H9 (cell line): ENCODE measurements around the gene TECTA. TPM values are rescaled to one million over a fixed set of nuclear protein-coding genes. Genes with fewer than 3 reads are reported as not detected.

Experiments used
- DNase-seq: peaks from one replicate; pipeline ENCODE4 v3.0.0-alpha.2; 2017
- H2AFZ ChIP-seq: one replicate; pipeline ENCODE4 v1.6.1; 2013; ENCODE audit warnings: mild to moderate bottlenecking, low read length, control low read depth, moderate library complexity
- H2AK5ac ChIP-seq: 2 replicates; pipeline ENCODE4 v1.6.1; 2013; ENCODE audit warnings: low read length, control low read depth, mixed read lengths; ENCODE audit not compliant: insufficient read length
- H2BK120ac ChIP-seq: one replicate; pipeline ENCODE4 v1.6.1; 2013; ENCODE audit warnings: low read depth, mild to moderate bottlenecking, low read length, control low read depth, inconsistent platforms; ENCODE audit not compliant: poor library complexity, severe bottlenecking
- H2BK12ac ChIP-seq: 2 replicates; pipeline ENCODE4 v1.6.1; 2013; ENCODE audit warnings: low read length, control low read depth, mixed read lengths, low read depth; ENCODE audit not compliant: insufficient read length
- H2BK15ac ChIP-seq: 2 replicates; pipeline ENCODE4 v1.6.1; 2013; ENCODE audit warnings: low read depth, low read length, control low read depth
- H2BK20ac ChIP-seq: one replicate; pipeline ENCODE4 v1.6.1; 2013; ENCODE audit warnings: low read depth, mild to moderate bottlenecking, low read length, control low read depth, inconsistent platforms; ENCODE audit not compliant: poor library complexity, severe bottlenecking
- H2BK5ac ChIP-seq: 2 replicates; pipeline ENCODE4 v1.6.1; 2013; ENCODE audit warnings: low read length, control low read depth, mixed read lengths; ENCODE audit not compliant: insufficient read length
- H3K14ac ChIP-seq: 2 replicates; pipeline ENCODE4 v1.6.1; 2013; ENCODE audit warnings: low read length, control low read depth; ENCODE audit not compliant: insufficient read depth
- H3K18ac ChIP-seq: 2 replicates; pipeline ENCODE4 v1.6.1; 2013; ENCODE audit warnings: low read depth, mild to moderate bottlenecking, mixed read lengths, low read length, control low read depth; ENCODE audit not compliant: insufficient read length
- H3K23ac ChIP-seq: 2 replicates; pipeline ENCODE4 v1.6.1; 2013; ENCODE audit warnings: low read length, control low read depth, mixed read lengths, low read depth; ENCODE audit not compliant: insufficient read length
- H3K23me2 ChIP-seq: 2 replicates; pipeline ENCODE4 v1.6.1; 2013; ENCODE audit warnings: low read depth, mild to moderate bottlenecking, mixed read lengths, low read length, control low read depth; ENCODE audit not compliant: insufficient read length, poor library complexity, severe bottlenecking
- H3K27ac ChIP-seq: 2 replicates; pipeline ENCODE4 v1.5.1; 2013; ENCODE audit warnings: low read length, control low read depth, mixed read lengths, low read depth; ENCODE audit not compliant: insufficient read length
- H3K27me3 ChIP-seq: 2 replicates; pipeline ENCODE4 v1.6.1; 2013; ENCODE audit warnings: low read length, control low read depth, inconsistent platforms; ENCODE audit not compliant: insufficient read depth
- H3K4ac ChIP-seq: 2 replicates; pipeline ENCODE4 v1.6.1; 2013; ENCODE audit warnings: low read depth, mild to moderate bottlenecking, control low read depth, inconsistent platforms, low read length, moderate library complexity
- H3K4me1 ChIP-seq: 2 replicates; pipeline ENCODE4 v1.6.1; 2013; ENCODE audit warnings: low read length, control low read depth, inconsistent platforms; ENCODE audit not compliant: insufficient read depth
- H3K4me2 ChIP-seq: 2 replicates; pipeline ENCODE4 v1.6.1; 2013; ENCODE audit warnings: low read length, control low read depth, mixed read lengths; ENCODE audit not compliant: insufficient read length, insufficient read depth
- H3K56ac ChIP-seq: 2 replicates; pipeline ENCODE4 v1.6.1; 2013; ENCODE audit warnings: low read depth, mild to moderate bottlenecking, mixed read lengths, low read length, control low read depth; ENCODE audit not compliant: insufficient read length
- H3K79me1 ChIP-seq: 2 replicates; pipeline ENCODE4 v1.6.1; 2013; ENCODE audit warnings: low read depth, mild to moderate bottlenecking, moderate library complexity, low read length, control low read depth, inconsistent platforms; ENCODE audit not compliant: insufficient read depth, poor library complexity, severe bottlenecking
- H3K79me2 ChIP-seq: 2 replicates; pipeline ENCODE4 v1.6.1; 2013; ENCODE audit warnings: low read length, control low read depth, inconsistent platforms; ENCODE audit not compliant: insufficient read depth
- H3K9ac ChIP-seq: 2 replicates; pipeline ENCODE4 v1.6.1; 2013; ENCODE audit warnings: low read length, control low read depth, mixed read lengths; ENCODE audit not compliant: insufficient read length; ENCODE audit errors: extremely low read depth
- H3K9me3 ChIP-seq: one replicate; pipeline ENCODE4 v1.6.1; 2013; ENCODE audit warnings: low read depth, low read length, inconsistent platforms; ENCODE audit not compliant: control insufficient read depth
- H3T11ph ChIP-seq: one replicate; pipeline ENCODE4 v1.6.1; 2013; ENCODE audit warnings: mild to moderate bottlenecking, low read length, control low read depth, inconsistent platforms
- H4K20me1 ChIP-seq: one replicate; pipeline ENCODE4 v1.6.1; 2013; ENCODE audit not compliant: control insufficient read depth, insufficient read length, insufficient read depth
- H4K5ac ChIP-seq: 2 replicates; pipeline ENCODE4 v1.6.1; 2013; ENCODE audit warnings: low read depth, mild to moderate bottlenecking, mixed read lengths, low read length, control low read depth; ENCODE audit not compliant: insufficient read length
- H4K8ac ChIP-seq: replicated peaks from 2 replicates; pipeline ENCODE4 v1.6.1; 2013; ENCODE audit warnings: low read length, control low read depth, mixed read lengths, low read depth; ENCODE audit not compliant: insufficient read length
- H4K91ac ChIP-seq: 2 replicates; pipeline ENCODE4 v1.6.1; 2013; ENCODE audit warnings: low read depth, mild to moderate bottlenecking, moderate library complexity, mixed read lengths, low read length, control low read depth; ENCODE audit not compliant: insufficient read length
- H3K27ac Mint-ChIP-seq, 3 experiments: 2 replicates in 2 of 3; 3 replicates in 1 of 3; pipeline ENCODE4 v1.8.0; 2020 to 2021; ENCODE audit warnings: mixed read lengths in 3 of 3, mild to moderate bottlenecking in 1 of 3, moderate library complexity in 1 of 3
- H3K27me3 Mint-ChIP-seq: 2 replicates; pipeline ENCODE4 v1.8.0; 2021; ENCODE audit warnings: low read depth, mild to moderate bottlenecking, moderate library complexity, mixed read lengths
- H3K36me3 Mint-ChIP-seq, 3 experiments: 2 replicates in 2 of 3; 3 replicates in 1 of 3; pipeline ENCODE4 v1.8.0; 2020 to 2021; ENCODE audit warnings: low read depth in 3 of 3, mixed read lengths in 3 of 3; ENCODE audit not compliant: insufficient read depth in 1 of 3
- H3K4me1 Mint-ChIP-seq, 2 experiments: 2 replicates each; pipeline ENCODE4 v1.8.0; 2020; ENCODE audit warnings: mixed read lengths in 2 of 2
- H3K4me3 Mint-ChIP-seq, 2 experiments: 2 replicates in 1 of 2; 3 replicates in 1 of 2; pipeline ENCODE4 v1.8.0; 2020 to 2021; ENCODE audit warnings: mild to moderate bottlenecking in 2 of 2, mixed read lengths in 2 of 2, moderate library complexity in 1 of 2
- H3K9me3 Mint-ChIP-seq, 2 experiments: 2 replicates in 1 of 2; 3 replicates in 1 of 2; pipeline ENCODE4 v1.8.0; 2020; ENCODE audit warnings: mild to moderate bottlenecking in 2 of 2, mixed read lengths in 2 of 2, moderate library complexity in 1 of 2
- WGBS: extraction: QIAGEN DNeasy Blood & Tissue Kit; methylation state at CpG from one replicate; pipeline ENCODE4 v1.1.7; 2013; ENCODE audit warnings: missing lambda C conversion rate, low lambda C conversion rate, mixed read lengths; ENCODE audit not compliant: insufficient read length; ENCODE audit errors: extremely low coverage; 5-methylcytosine and 5-hydroxymethylcytosine counted together
- total RNA-seq: library from RNA; stranded (reverse); gene quantifications from 2 replicates; pipeline ENCODE4 v1.2.1, GENCODE V29; 2021
- TF ChIP-seq, protein P1 (sequence below): fragments of 200-600 bp; sonication (generic); conservative IDR thresholded peaks from 3 replicates; pipeline ENCODE4 v1.8.0; 2021; ENCODE audit warnings: antibody characterized with exemption, mild to moderate bottlenecking

Gene TECTA
- total RNA-seq, 1 experiment from 2014 or later: 0.66 TPM

DNA sequence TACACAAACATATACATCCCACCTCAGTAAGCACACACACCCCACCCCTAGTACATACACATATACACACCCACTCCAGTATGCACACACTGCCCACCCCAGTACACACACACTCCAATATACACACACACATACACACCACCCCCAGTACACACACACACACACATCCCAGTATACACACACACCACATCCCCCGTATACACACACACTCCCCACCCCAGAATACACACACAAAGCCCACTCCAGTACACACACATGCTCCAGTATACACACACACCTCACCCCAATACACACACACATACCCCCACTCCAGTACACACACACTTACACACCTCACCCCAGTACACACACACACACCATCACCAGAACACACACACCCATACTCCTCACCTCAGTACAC lies 7.4 kb downstream of the TECTA start:
- Histone ChIP-seq H3K18ac (no peak overlapping the region), H2AK5ac (no peak overlapping the region), H3K9ac (no peak overlapping the region), H3K14ac (no peak overlapping the region; the same call in 1 of the 2 replicates), H2BK15ac (no peak overlapping the region), H3K23me2 (no peaks in the 10 kb centered on the region), H3K27me3 (no peaks in the 10 kb centered on the region), H2BK12ac (no peak overlapping the region), H4K5ac (no peak overlapping the region), H3K79me2 (no peaks in the 10 kb centered on the region), H3K79me1 (no peaks in the 10 kb centered on the region), H4K91ac (no peak overlapping the region), H3K4me1 (0 out of 2 replicates have a peak, but pooled peaks cover 2% of the 10 kb centered on the region), H3K9me3 (no peaks in the 10 kb centered on the region), H3K56ac (no peak overlapping the region), H4K8ac (no peak overlapping the region), H3T11ph (no peak overlapping the region), H3K23ac (no peak overlapping the region), H2AFZ (no peak overlapping the region), H2BK5ac (no peak overlapping the region), H2BK120ac (no peak overlapping the region), H2BK20ac (no peak overlapping the region), H4K20me1 (no peaks in the 10 kb centered on the region), H3K4me2 (no peak overlapping the region), H3K27ac (no peak overlapping the region), H3K4ac (no peak overlapping the region)
- H3K27me3 Mint-ChIP-seq: peaks cover 11% of the 10 kb centered on the region; the same call in 1 of the 2 replicates
- no peak for DNase-seq
- no peaks in the 10 kb centered on the region for H3K9me3 Mint-ChIP-seq
- no peak overlapping the region for H3K27ac Mint-ChIP-seq
- WGBS: 100% methylated on average over 1 of the region's 1 CpG
- peaks cover 10 to 22% of the 10 kb centered on the region in 2 experiments for H3K4me1 Mint-ChIP-seq
- no peaks in the 10 kb centered on the region for H3K36me3 Mint-ChIP-seq
- no peak overlapping the region for H3K4me3 Mint-ChIP-seq
- TF ChIP-seq, protein P1, sequence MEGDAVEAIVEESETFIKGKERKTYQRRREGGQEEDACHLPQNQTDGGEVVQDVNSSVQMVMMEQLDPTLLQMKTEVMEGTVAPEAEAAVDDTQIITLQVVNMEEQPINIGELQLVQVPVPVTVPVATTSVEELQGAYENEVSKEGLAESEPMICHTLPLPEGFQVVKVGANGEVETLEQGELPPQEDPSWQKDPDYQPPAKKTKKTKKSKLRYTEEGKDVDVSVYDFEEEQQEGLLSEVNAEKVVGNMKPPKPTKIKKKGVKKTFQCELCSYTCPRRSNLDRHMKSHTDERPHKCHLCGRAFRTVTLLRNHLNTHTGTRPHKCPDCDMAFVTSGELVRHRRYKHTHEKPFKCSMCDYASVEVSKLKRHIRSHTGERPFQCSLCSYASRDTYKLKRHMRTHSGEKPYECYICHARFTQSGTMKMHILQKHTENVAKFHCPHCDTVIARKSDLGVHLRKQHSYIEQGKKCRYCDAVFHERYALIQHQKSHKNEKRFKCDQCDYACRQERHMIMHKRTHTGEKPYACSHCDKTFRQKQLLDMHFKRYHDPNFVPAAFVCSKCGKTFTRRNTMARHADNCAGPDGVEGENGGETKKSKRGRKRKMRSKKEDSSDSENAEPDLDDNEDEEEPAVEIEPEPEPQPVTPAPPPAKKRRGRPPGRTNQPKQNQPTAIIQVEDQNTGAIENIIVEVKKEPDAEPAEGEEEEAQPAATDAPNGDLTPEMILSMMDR: no peak
